ENCODE measurements around the gene UQCRQ. TPM values are rescaled to one million over a fixed set of nuclear protein-coding genes. Genes with fewer than 3 reads are reported as not detected.
A peak's percentile ranks its signal among the peaks of the same experiment; 100 is the strongest.

UQCRQ gene
- total and polyA plus RNA-seq, 4 donors = 62.5 to 2,326 (median 326) TPM

DNA sequence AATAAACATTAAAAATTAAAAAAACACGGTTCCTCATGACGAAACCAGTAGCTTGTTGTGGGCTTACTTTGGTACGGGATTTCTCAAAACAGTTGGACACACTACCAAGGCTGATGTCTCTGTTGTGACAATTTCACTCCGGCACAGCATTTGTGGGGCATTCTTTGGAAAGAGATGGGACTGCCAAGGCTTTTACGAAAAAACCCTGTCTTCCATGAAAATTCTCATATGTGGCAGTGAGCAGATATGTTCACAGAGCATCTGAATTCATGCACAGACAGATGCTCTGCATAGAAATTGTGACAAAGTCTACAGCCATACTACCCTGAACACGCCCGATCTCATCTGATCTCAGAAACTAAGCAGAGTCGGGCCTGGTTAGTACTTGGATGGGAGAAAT lies 18.2 kb upstream of the UQCRQ start:
- WGBS = 97% methylated on average over 8 of the region's 8 CpGs
- Histone ChIP-seq H3K4me3 (ENCODE audit: low read depth in 1 of 3, low read length in 3 of 3) (no peak overlapping the region), H3K4me1 (ENCODE audit: control insufficient read depth in 4 of 4, insufficient read depth in 4 of 4, low read length in 3 of 4) (peaks cover 0 to 16% (median 9%) of the 10 kb centered on the region in 4 donors), H3K27ac (ENCODE audit: low read depth in 1 of 2, low read length in 2 of 2) (peak overlapping the region; percentile 82 to 87), H3K27me3 (ENCODE audit: control insufficient read depth in 4 of 4, insufficient read depth in 4 of 4, low read length in 3 of 4) (no peaks in the 10 kb centered on the region), H3K9me3 (ENCODE audit: control insufficient read depth in 4 of 4, low read length in 3 of 4) (no peaks in the 10 kb centered on the region), H3K36me3 (ENCODE audit: control insufficient read depth in 4 of 4, insufficient read depth in 3 of 4, low read depth in 1 of 4, low read length in 3 of 4) (no peaks in the 10 kb centered on the region), H3K9ac (ENCODE audit: low read depth in 1 of 2, low read length in 2 of 2) (no peak overlapping the region)
- TF ChIP-seq TAF1 (conservative IDR thresholded peaks at IDR 0.05) = no peak
- no peak for TF ChIP-seq HNF4G (IDR thresholded peaks at IDR 0.05)
- TF ChIP-seq EGR1 (IDR thresholded peaks at IDR 0.05; ENCODE audit: low read depth in 2 of 2) = no peak
- no peak for TF ChIP-seq NR2F2 (IDR thresholded peaks at IDR 0.05)
- TF ChIP-seq FOXA2 (IDR thresholded peaks at IDR 0.05) = no peak
- no peak for TF ChIP-seq FOXA1 (IDR thresholded peaks at IDR 0.05)
- no peak for TF ChIP-seq GABPA (IDR thresholded peaks at IDR 0.05 in 1 of 2, conservative IDR thresholded peaks at IDR 0.05 in 1 of 2)
- no peak for TF ChIP-seq YY1 (IDR thresholded peaks at IDR 0.05)
- no peak for TF ChIP-seq JUND (IDR thresholded peaks at IDR 0.05)
- TF ChIP-seq SP1 (IDR thresholded peaks at IDR 0.05) = no peak
- no peak for TF ChIP-seq RAD21 (IDR thresholded peaks at IDR 0.05)
- TF ChIP-seq, protein P1, sequence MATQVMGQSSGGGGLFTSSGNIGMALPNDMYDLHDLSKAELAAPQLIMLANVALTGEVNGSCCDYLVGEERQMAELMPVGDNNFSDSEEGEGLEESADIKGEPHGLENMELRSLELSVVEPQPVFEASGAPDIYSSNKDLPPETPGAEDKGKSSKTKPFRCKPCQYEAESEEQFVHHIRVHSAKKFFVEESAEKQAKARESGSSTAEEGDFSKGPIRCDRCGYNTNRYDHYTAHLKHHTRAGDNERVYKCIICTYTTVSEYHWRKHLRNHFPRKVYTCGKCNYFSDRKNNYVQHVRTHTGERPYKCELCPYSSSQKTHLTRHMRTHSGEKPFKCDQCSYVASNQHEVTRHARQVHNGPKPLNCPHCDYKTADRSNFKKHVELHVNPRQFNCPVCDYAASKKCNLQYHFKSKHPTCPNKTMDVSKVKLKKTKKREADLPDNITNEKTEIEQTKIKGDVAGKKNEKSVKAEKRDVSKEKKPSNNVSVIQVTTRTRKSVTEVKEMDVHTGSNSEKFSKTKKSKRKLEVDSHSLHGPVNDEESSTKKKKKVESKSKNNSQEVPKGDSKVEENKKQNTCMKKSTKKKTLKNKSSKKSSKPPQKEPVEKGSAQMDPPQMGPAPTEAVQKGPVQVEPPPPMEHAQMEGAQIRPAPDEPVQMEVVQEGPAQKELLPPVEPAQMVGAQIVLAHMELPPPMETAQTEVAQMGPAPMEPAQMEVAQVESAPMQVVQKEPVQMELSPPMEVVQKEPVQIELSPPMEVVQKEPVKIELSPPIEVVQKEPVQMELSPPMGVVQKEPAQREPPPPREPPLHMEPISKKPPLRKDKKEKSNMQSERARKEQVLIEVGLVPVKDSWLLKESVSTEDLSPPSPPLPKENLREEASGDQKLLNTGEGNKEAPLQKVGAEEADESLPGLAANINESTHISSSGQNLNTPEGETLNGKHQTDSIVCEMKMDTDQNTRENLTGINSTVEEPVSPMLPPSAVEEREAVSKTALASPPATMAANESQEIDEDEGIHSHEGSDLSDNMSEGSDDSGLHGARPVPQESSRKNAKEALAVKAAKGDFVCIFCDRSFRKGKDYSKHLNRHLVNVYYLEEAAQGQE (IDR thresholded peaks at IDR 0.05) = no peak
- TF ChIP-seq ATF3 (IDR thresholded peaks at IDR 0.05) = no peak
- no peak for TF ChIP-seq RXRA (IDR thresholded peaks at IDR 0.05)
- TF ChIP-seq MAX (IDR thresholded peaks at IDR 0.05) = no peak
- no peak for TF ChIP-seq HNF4A (conservative IDR thresholded peaks at IDR 0.05)
- no peak for DNase-seq (ENCODE audit: low spot score)

GRCh38 chr5:132849347-132849746 lies 17.1 kb upstream of the UQCRQ start:
- H3K9ac ChIP-seq (ENCODE audit: low read depth in 1 of 2, low read length in 2 of 2) = peak overlapping the region in 1 of 2 donors; percentile 63
- TF ChIP-seq RXRA (IDR thresholded peaks at IDR 0.05) = peak; percentile 76 to 88
- no peak for TF ChIP-seq NR2F2 (IDR thresholded peaks at IDR 0.05)
- TF ChIP-seq CTCF (IDR thresholded peaks at IDR 0.05; ENCODE audit: low read depth, low read length, missing input control) = no peak
- peak in 1 of 2 donors; percentile 25 for TF ChIP-seq GABPA (IDR thresholded peaks at IDR 0.05 in 1 of 2, conservative IDR thresholded peaks at IDR 0.05 in 1 of 2)
- TF ChIP-seq, protein P1 (IDR thresholded peaks at IDR 0.05) = no peak
- no peak for TF ChIP-seq TAF1 (conservative IDR thresholded peaks at IDR 0.05)
- TF ChIP-seq ZBTB33 (IDR thresholded peaks at IDR 0.05) = peak; percentile 40
- no peak for TF ChIP-seq HNF4G (IDR thresholded peaks at IDR 0.05)
- TF ChIP-seq ATF3 (IDR thresholded peaks at IDR 0.05) = peak; percentile 84
- TF ChIP-seq SP1 (IDR thresholded peaks at IDR 0.05) = peak; percentile 63
- no peak for TF ChIP-seq EGR1 (IDR thresholded peaks at IDR 0.05; ENCODE audit: low read depth in 2 of 2)
- peak in 1 of 2 donors; percentile 26 for TF ChIP-seq RAD21 (IDR thresholded peaks at IDR 0.05)
- peak in 1 of 2 donors; percentile 56 for TF ChIP-seq JUND (IDR thresholded peaks at IDR 0.05)
- TF ChIP-seq MAX (IDR thresholded peaks at IDR 0.05) = peak; percentile 55
- peak; percentile 24 for TF ChIP-seq FOXA1 (IDR thresholded peaks at IDR 0.05)
- TF ChIP-seq HNF4A (conservative IDR thresholded peaks at IDR 0.05) = peak; percentile 67 to 83
- peak; percentile 12 for TF ChIP-seq FOXA2 (IDR thresholded peaks at IDR 0.05)
- peak; percentile 76 for TF ChIP-seq YY1 (IDR thresholded peaks at IDR 0.05)
- DNase-seq (ENCODE audit: low spot score) = no peak
- H3K27me3 ChIP-seq (ENCODE audit: control insufficient read depth in 4 of 4, insufficient read depth in 4 of 4, low read length in 3 of 4) = no peaks in the 10 kb centered on the region
- peak overlapping the region; percentile 82 to 87 for H3K27ac ChIP-seq (ENCODE audit: low read depth in 1 of 2, low read length in 2 of 2)
- 33% methylated on average over 1 of the region's 1 CpG for WGBS
- no peaks in the 10 kb centered on the region for H3K9me3 ChIP-seq (ENCODE audit: control insufficient read depth in 4 of 4, low read length in 3 of 4)
- peaks cover 0 to 19% (median 9%) of the 10 kb centered on the region in 4 donors for H3K4me1 ChIP-seq (ENCODE audit: control insufficient read depth in 4 of 4, insufficient read depth in 4 of 4, low read length in 3 of 4)
- H3K4me3 ChIP-seq (ENCODE audit: low read depth in 1 of 3, low read length in 3 of 3) = no peak overlapping the region
- no peaks in the 10 kb centered on the region for H3K36me3 ChIP-seq (ENCODE audit: control insufficient read depth in 4 of 4, insufficient read depth in 3 of 4, low read depth in 1 of 4, low read length in 3 of 4)
